ENCODE data around the gene RNF144B.

RNF144B gene

DNA sequence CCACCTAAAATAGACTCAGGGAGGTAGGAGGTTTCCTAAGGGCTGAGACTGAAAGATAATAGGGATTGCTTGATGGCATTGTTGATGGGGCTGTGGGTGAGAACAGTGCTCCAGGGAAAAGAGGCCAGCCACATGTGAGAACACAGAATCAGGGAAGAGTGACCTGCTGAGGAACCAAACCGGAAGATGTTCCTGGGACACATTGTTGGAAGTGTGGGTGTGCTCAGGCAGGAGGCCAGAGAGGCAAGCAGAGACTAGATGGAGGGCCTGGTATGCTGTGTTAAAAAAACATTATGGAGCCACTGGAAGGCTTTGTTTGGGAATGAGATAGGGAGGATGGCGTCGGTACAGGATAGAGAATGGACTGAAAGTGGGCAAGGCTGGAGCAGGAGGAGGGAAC is 23.3 kb downstream of the RNF144B start:
- no peak for DNase-seq

DNA sequence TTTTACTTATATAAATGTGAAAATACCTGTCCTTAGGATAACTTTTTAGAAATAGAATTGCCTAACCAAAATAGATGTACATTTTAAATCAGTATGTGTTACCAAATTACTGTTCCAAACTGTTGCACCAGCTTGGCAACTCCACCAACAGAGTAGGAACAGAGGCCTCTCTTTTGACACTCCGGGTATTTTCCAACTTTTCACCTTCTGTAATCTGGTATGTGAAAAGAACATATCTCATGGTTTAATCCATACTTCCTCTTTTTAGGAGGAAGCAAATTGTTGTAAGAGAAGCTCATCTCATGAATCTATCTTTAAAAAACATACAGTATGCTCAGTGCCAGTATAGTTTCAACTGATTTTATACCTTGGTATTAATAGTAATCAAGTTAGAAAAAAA is 24.9 kb downstream of the RNF144B start:
- DNase-seq: no peak

DNA sequence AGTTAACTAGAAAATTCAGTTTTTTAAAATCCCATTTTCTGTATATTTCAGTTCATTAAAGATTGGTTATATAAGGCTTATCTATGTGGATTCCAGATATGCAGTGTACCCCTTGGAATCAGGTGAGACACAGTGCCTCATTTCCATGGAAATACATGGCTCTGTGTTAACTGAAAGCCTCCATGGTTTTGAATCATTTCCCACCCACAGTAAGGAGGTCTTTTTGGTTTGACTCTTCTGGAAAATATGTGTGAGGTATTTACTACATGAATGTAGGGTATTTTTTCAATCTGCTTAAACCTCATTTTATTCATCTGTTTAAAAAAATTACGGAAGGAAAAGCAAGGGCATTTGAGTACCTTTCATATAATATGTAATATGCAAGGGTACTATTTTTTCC is 25.5 kb downstream of the RNF144B start:
- no peak for DNase-seq

DNA sequence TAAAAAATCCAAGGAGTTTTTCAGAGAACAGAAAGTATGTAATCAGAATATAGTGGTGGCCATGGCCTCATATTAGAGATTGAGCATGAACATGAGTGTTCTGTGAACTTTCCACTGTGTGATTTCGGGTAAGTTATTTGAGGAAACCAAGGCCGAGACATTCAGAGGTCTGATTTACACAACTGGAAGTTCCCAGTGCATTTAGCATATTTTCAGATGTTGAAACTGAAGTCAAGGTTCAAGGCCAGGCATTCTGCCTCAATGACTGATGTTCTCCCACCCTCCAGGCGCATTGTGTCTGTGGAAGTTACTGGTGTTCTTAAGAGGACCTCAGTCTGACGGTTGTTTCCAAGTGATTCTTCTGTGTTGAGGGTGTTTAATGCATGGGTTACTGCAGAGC is 26.2 kb downstream of the RNF144B start:
- no peak for DNase-seq

DNA sequence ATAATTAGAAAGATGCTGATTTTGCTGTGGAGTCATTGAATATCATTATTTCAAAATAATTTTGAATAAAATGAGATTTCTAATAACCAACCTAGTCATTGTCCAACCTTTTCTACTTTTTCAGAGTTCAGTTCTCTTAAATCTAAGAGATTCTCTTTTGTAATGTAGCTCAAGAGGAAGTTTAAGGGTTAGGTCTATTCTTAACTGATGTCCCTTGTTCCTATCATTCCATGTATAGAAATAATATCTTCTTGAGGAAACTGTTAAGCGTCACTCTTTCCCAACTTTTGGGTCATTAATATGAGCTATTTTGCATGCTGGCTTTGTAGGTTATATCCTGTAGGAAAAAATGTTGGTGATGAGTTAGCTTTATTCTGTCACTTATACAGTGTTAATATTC is 27.0 kb downstream of the RNF144B start:
- no peak for DNase-seq

DNA sequence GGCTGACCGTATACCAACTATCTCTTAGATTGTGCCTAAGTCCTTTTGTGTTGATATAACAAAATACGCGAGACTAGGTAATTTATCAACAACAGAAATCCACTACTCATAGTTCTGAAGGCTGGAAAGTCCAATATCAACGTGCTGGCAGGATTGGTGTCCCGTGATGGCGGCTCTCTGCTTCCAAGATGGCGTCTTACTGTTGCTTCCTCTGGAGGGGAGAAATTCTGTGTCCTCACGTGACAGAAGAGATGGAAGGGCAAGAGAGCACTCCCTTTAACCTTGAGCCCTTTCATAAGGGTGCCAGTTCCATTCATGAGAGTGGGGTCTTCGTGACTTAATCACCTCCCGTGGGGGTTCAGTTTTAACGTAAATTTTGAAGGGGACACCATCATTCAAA is 28.1 kb downstream of the RNF144B start:
- DNase-seq: no peak

DNA sequence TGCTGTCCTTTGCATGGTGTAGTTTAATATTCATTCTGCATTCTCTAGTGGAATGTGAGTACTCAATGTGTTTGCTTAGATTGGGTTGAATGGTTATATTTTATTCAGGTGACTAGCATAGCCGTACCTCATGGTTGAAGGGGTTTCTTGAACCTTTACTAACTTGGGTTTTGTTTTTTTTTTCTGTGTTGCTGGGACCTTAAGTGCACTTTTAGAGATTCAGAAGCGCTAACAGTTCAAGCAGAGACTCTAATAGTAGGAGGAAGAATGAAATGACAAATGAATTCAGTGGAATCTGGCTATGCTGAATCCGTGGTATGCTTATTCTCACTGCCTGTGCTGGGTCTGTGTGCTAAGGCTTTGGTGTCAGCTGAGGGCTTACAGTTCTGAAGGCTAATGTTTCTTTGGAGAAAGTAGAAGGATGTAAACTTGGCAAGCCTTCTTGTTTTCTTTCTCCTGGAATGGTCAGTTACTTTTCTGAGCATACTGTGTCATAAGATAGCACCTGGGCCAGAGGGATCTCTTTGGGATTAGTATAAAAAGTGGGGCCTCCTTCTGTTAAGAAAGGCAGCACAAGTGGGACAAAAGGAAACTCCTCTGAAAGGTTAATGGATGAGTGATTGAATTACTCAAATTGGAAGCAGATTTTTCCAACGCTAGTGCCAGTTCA is 28.7 kb downstream of the RNF144B start:
- peak; percentile 24 for DNase-seq

DNA sequence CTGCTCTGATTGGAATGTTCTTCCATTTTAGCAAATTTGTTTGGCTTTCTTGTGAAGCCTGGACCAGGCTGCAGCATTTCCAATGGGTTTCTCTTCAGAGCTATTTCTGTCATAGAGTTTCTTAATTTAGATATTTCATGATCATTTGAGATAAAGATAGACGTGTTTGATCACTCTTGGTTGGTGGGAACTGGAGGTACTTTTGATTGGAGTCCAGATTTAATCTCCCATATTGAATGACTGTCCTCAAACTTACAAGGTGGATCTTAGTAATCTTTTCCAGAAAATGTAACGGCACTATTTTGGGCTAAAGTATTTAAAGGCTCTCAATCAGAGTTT is 29.2 kb downstream of the RNF144B start:
- DNase-seq: no peak

DNA sequence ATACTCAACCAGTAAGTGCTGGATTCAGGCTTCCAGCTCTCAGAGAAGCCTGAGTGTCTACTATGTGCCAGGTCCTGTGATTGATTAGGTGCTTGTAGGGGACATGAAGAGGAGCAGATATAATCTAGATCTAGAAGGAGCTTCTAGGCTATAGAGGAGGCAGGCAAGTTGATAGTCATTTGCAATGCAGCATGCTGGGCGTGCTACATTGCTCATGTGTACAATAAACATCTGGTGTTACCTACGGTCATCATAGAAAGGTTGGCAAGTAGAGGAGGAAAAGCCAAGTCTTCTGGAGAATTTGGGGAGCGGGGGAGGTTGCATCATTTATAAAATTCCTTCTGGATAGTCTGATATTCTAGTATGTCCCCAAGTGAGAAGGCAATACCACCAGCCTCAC is 33.2 kb downstream of the RNF144B start:
- DNase-seq: no peak

DNA sequence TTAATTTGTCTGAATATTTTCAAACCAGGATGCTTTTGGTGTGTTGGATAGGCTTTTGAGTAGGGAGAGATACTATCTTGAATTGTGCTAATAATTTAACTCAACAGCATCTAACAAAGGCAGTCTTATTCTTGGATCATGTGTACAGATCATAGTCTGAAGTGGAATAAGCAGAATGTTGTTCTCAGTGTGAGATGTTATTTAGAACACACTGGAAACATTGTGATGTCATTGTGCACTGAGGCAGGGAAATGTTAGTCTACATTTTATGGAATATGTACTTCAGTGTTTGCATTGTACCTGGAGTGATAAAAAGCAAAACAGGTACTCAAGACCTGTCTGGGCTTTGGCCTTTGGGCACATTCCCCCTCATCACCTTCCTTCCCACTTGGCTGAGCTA is 35.0 kb downstream of the RNF144B start:
- DNase-seq: no peak

DNA sequence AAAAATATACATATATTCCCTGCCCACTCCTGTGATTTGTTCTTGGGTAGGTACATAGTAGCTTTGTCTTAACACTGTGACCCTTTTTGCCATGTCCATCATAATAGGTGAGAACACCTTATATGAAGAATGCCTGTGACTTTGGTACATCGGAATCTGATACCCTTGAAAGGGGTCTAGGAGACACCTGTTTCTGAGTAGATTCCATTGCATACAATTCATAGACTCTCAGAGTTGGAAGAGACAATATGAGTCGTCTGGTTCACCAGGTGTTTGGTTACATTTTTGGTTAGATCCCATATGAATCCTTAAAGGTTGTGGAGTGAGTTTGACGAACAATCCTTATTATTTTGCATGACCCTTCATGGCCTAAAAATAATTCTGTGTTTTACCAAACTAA is 36.3 kb downstream of the RNF144B start:
- DNase-seq: no peak

DNA sequence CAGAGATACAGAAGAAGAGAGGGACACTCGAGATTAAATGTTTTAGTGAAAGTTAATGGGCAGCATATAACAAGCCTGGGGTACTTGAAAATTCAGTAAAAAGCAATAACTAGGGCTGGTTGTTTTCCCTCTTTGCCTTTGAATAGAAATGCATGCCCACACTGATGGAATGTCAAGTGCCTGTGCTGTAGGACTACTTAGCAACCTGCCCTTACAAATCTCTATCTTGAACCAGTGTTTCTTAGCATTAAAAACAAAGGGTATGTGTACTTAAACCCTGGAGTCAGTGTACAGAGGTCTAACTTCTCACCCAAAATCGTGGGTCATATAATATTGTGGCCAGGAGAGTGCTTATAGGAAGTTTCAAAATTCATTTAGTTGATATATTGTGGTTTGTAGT is 37.1 kb downstream of the RNF144B start:
- no peak for DNase-seq

DNA sequence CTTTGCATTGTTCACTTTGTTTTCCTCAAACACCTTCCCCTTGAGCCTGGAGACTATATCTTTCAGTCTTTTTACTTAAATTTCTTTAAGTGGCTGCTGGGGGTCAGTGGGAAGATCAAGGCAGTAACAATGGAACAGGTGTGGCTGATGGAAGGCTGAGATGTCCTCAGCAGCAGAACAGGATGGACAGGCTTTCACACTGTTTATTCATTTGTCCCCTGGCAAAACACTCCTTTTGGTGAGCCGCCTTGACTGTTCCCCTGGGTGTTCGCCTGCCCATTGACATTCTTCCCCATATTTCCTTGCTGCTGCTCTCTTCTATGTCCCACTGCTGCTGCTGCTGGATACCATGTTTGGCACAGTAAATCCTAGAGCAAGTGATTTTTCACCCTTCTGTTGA is 38.1 kb downstream of the RNF144B start:
- no peak for DNase-seq

DNA sequence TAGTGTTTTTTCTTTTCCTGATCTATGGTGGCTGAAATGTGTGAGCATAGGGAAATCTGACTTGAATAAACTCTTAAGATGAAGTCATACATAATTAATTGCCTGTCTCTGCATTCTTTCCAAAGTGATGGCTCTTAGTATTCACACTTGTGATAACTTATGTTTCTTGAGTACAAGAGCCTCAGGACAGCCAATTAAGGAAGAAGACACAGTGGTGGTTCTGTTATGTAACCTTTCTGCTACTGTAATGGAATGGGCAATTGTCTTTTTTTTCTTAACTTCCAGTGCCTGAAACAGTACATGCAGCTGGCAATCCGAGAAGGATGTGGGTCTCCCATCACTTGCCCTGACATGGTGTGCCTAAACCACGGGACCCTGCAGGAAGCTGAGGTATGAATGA is 40.1 kb downstream of the RNF144B start:
- no peak for DNase-seq

DNA sequence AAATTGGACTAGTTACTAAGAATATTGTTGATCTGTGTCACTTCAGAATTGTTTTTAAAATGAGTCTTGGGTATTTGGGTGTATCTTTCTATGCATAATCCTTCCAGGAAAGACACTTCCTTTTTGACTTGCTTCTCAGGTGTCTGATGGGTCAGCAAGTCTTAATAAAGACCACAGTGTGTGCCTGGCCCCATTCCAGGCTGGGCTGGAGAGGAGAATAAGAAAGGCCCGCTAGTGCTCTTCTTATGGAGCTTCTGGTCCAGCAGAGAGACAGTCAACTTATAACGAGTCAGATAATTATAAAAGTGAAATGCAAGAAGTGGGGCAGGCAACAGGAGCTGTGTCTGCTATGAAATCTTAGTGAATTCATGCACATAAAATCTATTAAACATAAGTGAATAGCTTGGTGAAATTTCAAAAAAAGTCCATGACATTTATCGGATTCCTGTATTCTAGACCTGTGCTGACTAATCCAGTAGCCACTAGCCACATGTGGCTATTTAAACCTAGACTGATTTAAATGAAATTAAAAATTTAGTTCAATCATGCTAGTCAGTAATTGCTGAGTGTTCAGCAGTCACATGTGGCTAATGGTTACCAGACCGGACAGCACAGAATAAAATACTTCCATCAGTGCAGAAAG is 42.6 kb downstream of the RNF144B start:
- DNase-seq: no peak

DNA sequence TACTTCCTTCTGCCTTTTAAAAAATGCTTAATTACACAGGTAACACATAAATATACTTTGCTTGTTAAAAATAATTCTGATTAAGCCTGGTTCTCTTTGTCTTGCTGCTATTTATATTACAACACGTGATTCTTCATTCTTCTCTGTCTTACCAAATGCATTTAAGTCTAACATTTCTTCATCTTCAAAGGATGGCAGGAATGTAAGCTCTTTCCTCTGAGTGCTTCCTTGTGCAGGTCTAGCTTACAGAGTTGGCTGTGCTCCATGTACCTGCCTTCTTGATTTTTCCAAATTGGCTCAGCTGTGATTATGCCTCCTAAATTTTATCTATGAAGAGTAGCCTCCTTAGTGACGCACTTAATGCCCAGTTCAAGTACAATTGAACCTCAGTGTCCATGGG is 44.4 kb downstream of the RNF144B start:
- no peak for DNase-seq

DNA sequence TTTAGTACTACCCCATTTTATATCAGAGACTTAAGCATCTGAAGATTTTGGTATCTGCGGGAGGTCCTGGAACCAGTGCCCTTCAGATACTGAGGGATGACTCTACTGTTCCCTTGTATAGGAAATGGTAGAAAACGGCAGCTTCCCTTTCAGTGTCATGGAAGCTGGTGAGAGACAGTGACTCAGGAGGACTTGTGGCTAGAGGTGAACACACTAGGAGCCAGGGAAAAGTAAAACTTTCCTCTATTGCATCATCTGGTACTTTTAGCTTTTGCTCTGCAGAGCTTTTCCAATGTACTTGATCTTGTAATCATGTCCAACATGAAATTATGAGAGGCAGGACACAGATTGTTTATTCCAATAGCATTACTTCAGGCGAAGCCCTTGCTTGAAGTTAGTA is 45.0 kb downstream of the RNF144B start:
- no peak for DNase-seq

DNA sequence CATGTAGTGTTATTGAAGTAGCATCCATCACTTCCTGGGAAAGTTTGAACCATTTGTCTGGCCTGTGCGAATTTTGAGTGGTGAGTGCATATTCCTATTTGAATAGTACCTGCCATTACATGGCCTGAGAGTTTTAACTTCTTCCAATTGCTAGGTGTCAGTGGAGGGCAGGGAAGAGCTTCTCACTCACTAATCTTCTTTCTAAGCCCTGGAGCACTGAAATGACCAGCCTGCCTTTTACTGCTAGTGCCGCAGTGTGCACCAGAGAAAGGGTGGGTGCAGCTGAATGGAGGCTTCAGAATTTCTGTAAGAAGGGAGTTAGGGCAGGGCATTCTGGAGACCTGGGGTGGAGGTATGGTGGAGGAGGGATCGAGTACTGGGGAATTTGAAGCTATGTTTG is 45.5 kb downstream of the RNF144B start:
- DNase-seq: no peak

DNA sequence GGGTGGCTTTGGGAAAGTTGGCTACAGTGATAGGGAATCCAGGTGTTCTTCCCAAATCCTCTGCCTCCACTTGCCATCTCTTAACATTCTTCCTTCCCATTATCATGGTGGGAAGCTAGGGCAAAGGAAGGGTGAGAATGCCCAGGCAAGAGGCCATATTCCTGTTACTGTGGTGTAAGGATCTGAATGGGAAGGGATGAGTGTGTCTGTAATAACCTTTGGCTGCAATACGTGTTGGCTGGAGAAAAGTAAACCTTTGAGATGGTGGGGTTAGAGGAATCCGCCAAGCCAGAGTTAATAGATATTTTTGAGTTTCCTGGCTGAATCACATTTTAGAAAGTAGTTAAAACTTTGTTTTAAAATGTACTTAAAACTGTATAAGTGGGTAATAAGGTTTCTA is 45.9 kb downstream of the RNF144B start:
- no peak for DNase-seq

DNA sequence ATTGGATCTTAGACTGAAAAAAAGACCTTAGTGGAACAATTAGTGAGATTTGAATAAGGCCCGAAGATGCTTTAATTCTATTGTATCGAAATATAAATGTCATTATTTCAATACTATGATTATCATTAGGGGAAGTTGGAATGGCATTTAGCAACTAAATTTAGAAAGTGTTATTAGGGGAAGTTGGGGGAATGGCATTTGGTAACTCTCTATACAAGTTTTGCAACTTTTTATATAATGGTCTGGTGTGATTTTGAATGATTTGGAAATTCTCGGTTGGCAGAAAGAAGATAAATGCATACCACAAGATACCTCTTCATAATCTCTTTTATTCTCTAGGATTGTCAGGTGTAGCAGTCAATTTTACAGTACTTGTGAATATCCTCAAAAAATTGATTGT is 49.2 kb downstream of the RNF144B start:
- DNase-seq: no peak

DNA sequence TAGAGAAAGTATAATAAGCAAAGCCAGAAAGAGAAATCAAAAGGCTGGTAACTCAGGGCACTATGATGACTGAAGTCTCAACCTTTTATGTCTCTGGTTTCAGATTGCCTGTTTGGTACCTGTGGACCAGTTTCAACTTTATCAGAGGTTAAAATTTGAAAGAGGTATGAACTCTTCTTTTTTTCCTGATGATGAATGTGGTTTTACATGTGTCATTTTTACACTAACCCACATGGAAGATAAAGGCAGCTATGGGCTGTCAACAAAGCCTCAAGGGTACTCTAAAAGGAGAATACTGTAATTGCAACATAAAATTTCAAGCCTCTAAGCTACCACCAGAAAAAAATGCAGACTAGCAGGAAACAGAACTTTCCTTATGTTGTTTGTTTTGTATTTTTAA is 52.4 kb downstream of the RNF144B start:
- DNase-seq: no peak

DNA sequence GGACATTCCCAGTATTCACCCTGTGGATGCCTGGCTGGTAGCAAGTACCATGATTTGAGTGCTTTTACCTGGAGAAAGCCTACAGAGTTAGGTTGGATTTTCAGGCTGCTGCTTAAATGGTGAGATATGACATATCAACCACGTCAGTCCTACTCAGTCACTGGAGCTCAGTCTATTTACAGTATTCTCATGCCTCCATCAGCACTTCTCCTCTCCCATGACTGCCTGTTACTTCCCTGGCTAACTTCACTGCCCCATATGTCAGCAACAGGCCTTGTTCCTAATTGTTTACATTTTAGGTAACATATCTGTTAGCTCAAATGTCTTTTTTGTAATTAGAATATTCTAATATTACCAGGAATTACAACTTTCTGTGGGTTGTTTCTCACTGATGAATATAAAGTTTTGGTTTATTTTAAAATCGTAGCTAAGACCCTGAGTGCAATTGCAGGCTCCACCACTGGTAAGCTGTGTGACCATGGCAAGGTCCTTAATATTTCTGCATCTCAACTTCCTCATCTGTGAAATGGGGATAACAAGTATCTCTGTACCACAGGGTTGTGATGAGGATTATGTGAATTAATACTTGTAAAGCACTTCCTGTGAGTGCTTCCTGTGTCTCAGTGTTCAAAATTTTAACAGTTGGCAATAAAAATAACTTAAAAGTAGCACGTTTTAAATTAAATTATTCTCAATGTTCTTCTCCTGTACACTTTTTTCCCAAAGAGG is 54.3 kb downstream of the RNF144B start:
- DNase-seq: no peak

DNA sequence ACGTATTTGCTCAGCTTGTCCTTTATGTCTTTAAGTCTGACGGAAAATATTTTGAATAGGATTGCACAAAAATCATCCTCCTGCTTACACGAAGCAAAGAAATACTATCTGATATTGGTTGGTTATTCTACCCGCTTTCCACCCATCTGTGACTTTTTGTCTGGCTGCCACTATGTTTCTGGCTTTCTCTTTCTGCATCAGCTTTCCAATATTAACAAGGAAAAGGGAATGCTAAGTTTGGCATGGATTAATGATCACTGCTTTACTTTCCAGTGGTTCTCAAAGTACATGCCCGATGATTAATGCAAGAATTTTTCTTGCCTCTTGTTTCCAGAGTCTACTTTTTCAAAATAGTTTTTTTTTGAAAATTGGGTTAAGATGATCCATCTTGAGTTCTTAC is 57.0 kb downstream of the RNF144B start:
- no peak for DNase-seq

DNA sequence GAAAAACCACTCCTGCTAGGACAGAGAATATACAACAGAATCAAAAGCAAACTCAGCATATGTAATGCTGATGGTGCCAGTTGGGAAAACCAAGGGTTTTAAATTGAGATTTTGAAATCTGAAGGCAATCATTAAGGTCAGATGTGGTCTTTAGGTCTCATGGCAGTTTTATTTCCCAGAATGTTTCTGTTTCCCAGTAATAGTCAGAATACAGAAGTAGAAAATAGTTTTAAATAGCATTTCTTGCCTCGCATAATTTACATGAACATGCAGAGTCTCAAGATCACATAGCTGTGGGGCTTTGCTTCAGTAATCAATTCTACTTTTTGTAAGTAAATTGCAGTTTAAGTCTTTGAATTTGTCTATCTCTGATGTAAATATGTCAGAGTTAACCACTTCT is 58.1 kb downstream of the RNF144B start:
- DNase-seq: no peak

DNA sequence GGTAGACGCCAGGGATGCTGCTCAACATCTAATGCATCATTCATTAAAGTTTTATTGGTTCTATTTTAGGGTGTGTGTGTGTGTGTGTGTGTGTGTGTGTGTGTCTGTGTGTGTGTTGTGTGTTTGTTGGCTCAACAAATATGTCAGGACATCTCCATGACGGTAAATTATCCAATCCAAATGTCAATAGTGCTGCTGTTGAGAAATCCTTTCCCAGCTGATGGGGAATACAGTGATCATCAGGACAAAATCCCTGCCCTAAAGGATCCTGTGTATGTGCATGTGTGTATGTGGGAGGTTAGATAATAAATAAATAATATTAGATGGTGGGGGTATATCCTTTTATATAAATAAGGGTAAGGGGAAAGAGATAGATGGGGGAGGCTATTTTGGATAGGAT is 59.6 kb downstream of the RNF144B start:
- no peak for DNase-seq

Data from femur (tissue), 1 donor.